ENCODE results near the gene RAB3GAP1. TPM values are rescaled to one million over a fixed set of nuclear protein-coding genes. Genes with fewer than 3 reads are reported as not detected.

Gene RAB3GAP1
- polyA plus RNA-seq, 1 donor (not counting 4 experiments of a cell fraction or from before 2014, with no cell fraction given), result 41.6 TPM

DNA sequence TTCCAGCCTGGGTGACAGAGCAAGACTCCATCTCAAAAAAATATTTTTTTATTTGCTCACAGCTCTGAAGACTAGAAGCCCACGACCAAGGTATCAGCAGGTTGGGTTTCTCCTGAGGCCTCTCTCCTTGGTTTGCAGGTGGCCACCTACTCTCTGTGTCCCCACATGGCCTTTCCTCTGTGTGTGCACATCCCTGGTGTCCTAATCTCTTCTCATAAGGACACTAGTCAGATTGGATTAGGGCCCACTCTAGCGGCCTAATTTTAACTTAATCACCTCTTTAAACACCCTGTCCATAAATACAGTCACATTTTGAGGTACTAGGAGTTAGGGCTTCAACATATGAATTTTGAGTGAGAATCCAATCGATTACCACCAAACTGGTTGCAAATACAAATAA is 2.0 kb upstream of the RAB3GAP1 start:
- Histone ChIP-seq H3K36me3 (ENCODE audit: control insufficient read depth in 2 of 2, extremely low read depth in 1 of 2, insufficient read depth in 2 of 2, low read length in 2 of 2) (no peaks in the 10 kb centered on the region), H3K9me3 (ENCODE audit: control insufficient read depth, low read depth, low read length) (no peaks in the 10 kb centered on the region), H2AFZ (ENCODE audit: control insufficient read depth, low read length) (no peak overlapping the region), H3K4me3 (ENCODE audit: control insufficient read depth in 2 of 3, extremely low read depth in 1 of 3, insufficient read depth in 2 of 3, low read depth in 1 of 3, low read length in 3 of 3) (no peak overlapping the region), H3K27me3 (ENCODE audit: control insufficient read depth, extremely low read depth, insufficient read depth, low read length) (peaks cover 3% of the 10 kb centered on the region), H3K4me1 (ENCODE audit: control insufficient read depth, extremely low read depth, insufficient read depth, low read length) (peaks cover 15% of the 10 kb centered on the region), H3K9me1 (ENCODE audit: control insufficient read depth, extremely low read depth, insufficient read depth, low read length) (no peaks in the 10 kb centered on the region), H3K27ac (ENCODE audit: control insufficient read depth, insufficient read depth, low read length) (no peak overlapping the region), H3K79me2 (ENCODE audit: control insufficient read depth, insufficient read depth, low read length) (peaks cover 27% of the 10 kb centered on the region), H3K9ac (ENCODE audit: control insufficient read depth, extremely low read depth, insufficient read depth, low read length) (no peak overlapping the region), H4K20me1 (ENCODE audit: control insufficient read depth, extremely low read depth, insufficient read depth, low read length) (no peaks in the 10 kb centered on the region), H3K4me2 (ENCODE audit: control insufficient read depth, extremely low read depth, insufficient read depth, low read depth, low read length) (no peak overlapping the region)
- DNase-seq (ENCODE audit: low read depth, low spot score) (no peak), FAIRE-seq (no peak)
- no peak for TF ChIP-seq EZH2 (IDR thresholded peaks at IDR 0.05; ENCODE audit: low read length)
- TF ChIP-seq, protein P1, sequence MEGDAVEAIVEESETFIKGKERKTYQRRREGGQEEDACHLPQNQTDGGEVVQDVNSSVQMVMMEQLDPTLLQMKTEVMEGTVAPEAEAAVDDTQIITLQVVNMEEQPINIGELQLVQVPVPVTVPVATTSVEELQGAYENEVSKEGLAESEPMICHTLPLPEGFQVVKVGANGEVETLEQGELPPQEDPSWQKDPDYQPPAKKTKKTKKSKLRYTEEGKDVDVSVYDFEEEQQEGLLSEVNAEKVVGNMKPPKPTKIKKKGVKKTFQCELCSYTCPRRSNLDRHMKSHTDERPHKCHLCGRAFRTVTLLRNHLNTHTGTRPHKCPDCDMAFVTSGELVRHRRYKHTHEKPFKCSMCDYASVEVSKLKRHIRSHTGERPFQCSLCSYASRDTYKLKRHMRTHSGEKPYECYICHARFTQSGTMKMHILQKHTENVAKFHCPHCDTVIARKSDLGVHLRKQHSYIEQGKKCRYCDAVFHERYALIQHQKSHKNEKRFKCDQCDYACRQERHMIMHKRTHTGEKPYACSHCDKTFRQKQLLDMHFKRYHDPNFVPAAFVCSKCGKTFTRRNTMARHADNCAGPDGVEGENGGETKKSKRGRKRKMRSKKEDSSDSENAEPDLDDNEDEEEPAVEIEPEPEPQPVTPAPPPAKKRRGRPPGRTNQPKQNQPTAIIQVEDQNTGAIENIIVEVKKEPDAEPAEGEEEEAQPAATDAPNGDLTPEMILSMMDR (optimal IDR thresholded peaks at IDR 0.05 in 1 of 3, IDR thresholded peaks at IDR 0.05 in 1 of 3, conservative IDR thresholded peaks at IDR 0.05 in 1 of 3; ENCODE audit: extremely low read depth in 1 of 3, insufficient read depth in 2 of 3, low read length in 3 of 3), result no peak
- dilution Hi-C loops (cut with MboI; ENCODE audit: extremely low pct_ligation_motif_present, low sequenced_read_pairs), result no loop called here

- Histone ChIP-seq H3K9me3 (ENCODE audit: control insufficient read depth, low read depth, low read length) (no peaks in the 10 kb centered on the region), H3K79me2 (ENCODE audit: control insufficient read depth, insufficient read depth, low read length) (peaks cover 31% of the 10 kb centered on the region), H4K20me1 (ENCODE audit: control insufficient read depth, extremely low read depth, insufficient read depth, low read length) (no peaks in the 10 kb centered on the region), H3K9me1 (ENCODE audit: control insufficient read depth, extremely low read depth, insufficient read depth, low read length) (no peaks in the 10 kb centered on the region), H3K27ac (ENCODE audit: control insufficient read depth, insufficient read depth, low read length) (no peak overlapping the region), H3K9ac (ENCODE audit: control insufficient read depth, extremely low read depth, insufficient read depth, low read length) (no peak overlapping the region), H2AFZ (ENCODE audit: control insufficient read depth, low read length) (peak overlapping the region; percentile 12), H3K27me3 (ENCODE audit: control insufficient read depth, extremely low read depth, insufficient read depth, low read length) (peaks cover 3% of the 10 kb centered on the region), H3K4me1 (ENCODE audit: control insufficient read depth, extremely low read depth, insufficient read depth, low read length) (peaks cover 18% of the 10 kb centered on the region), H3K36me3 (ENCODE audit: control insufficient read depth in 2 of 2, extremely low read depth in 1 of 2, insufficient read depth in 2 of 2, low read length in 2 of 2) (no peaks in the 10 kb centered on the region), H3K4me2 (ENCODE audit: control insufficient read depth, extremely low read depth, insufficient read depth, low read depth, low read length) (no peak overlapping the region), H3K4me3 (ENCODE audit: control insufficient read depth in 2 of 3, extremely low read depth in 1 of 3, insufficient read depth in 2 of 3, low read depth in 1 of 3, low read length in 3 of 3) (no peak overlapping the region)
- TF ChIP-seq, protein P1 (optimal IDR thresholded peaks at IDR 0.05 in 1 of 3, IDR thresholded peaks at IDR 0.05 in 1 of 3, conservative IDR thresholded peaks at IDR 0.05 in 1 of 3; ENCODE audit: extremely low read depth in 1 of 3, insufficient read depth in 2 of 3, low read length in 3 of 3), result no peak
- no peak for TF ChIP-seq EZH2 (IDR thresholded peaks at IDR 0.05; ENCODE audit: low read length)
- dilution Hi-C loops (cut with MboI; ENCODE audit: extremely low pct_ligation_motif_present, low sequenced_read_pairs), result no loop called here
- no peak for DNase-seq (ENCODE audit: low read depth, low spot score)
- no peak for FAIRE-seq
Measured at GRCh38 chr2:135050684-135051083, 1.4 kb upstream of the RAB3GAP1 start.

Measured in keratinocyte (primary cell).